Measurements from ENCODE around the gene TMEM154.
"Not testable (repeated sequence)": the region's sequence is repeated elsewhere in the genome, so short reads cannot be mapped to it uniquely, and the experiment has no call there.

TMEM154 gene

DNA sequence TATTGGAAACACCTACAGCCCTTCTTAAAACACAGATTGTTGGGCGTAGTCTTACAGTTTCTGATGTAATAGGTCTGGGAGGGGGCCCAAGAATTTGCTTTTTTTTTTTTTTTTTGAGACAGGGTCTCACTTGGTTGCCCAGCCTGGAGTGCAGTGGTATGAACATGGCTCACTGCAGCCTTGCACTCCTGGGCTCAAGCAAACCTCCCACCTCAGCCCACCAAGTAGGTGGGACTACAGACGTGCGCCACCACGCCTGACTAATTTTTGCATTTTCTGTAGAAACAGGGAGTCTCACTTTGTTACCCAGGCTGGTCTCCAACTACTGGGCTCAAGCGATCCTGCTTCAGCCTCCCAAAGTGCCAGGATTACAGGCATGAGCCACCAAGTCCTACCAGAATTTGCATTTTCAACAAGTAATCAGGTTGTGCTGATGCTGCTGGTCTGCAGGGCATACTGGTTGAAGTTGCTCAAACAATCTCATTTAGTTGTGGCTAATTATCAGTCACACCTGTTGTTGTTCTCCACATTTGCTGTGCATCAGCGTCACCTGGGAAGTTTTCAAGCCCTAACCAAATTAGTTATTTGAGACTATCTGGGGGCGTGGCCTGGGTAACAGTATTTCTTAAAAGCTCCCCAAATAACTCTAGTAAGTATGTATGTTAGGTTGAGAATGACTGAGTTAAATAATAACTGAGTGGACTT, 14.0 kb downstream of the TMEM154 start:
- no peak for DNase-seq (ENCODE audit: low spot score)

DNA sequence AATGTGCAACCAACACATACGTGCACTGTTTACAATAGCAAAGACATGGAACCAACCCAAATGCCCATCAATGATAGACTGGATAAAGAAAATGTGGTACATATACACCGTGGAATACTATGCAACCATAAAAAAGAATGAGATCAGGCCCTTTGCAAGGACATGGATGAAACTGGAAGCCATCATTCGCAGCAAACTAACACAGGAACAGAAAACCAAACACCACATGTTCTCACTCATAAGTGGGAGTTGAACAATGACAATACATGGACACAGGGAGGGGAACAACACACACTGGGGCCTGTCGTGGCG, 15.8 kb downstream of the TMEM154 start:
- not testable (repeated sequence) for DNase-seq (ENCODE audit: low spot score)

DNA sequence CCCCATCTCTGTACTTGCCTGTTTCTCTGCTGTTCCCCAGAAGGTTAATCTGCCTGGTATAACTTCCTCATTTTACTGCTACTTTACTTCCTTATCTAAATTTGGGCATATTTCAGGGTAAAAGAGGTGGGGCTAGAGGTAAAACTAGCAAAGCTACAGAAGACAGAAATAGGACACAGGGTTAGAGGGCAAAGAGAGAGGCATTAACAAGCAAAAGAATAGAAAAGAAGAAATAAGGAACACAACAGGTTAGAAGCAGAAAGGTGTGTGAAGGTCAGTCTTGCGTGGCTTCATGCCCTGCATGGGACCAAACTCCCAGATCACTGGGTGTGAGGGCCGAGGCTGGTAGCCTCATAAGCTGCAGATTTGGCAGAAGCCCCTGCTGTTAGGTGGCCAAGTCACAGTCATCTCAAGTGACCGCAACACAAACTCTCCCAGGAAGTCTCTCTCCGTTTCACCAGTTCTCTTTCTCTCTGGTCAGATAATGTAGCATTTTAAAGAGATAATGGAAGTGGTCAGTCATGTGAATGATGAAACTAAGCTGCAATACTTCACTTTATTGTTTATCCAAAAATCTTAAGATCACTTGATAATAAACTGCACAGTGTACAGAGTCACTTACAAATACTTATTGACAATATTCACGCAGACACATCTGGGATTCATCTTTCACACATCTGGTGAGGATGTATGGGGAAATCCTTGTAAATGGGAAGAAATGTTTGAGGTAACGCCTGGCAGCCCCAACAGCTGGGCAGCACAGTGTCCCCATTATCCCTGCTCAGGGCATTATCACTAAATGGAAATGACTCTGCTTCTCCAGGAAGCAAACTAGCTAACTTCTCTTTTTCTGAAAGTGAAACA, 16.4 kb downstream of the TMEM154 start:
- no peak for DNase-seq (ENCODE audit: low spot score)

DNA sequence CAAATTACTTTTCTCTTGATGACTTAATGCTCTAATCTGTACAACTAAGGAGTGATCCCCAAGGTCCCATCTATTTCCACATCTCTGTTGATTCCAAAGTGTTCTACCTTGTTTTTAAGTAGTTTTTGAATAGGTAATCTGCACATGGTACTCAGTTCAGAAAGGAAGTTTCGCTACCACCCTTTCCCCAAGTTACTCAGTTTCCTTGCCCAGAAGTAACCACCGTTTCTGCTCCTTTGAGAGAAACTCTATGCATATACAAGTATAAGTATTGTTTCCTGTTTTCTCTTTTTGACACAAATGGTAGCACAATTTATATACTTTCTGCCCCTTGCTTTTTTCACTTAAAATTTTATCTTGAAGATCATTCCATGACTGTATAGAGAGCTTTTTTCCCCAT, 18.1 kb downstream of the TMEM154 start:
- no peak for DNase-seq (ENCODE audit: low spot score)

DNA sequence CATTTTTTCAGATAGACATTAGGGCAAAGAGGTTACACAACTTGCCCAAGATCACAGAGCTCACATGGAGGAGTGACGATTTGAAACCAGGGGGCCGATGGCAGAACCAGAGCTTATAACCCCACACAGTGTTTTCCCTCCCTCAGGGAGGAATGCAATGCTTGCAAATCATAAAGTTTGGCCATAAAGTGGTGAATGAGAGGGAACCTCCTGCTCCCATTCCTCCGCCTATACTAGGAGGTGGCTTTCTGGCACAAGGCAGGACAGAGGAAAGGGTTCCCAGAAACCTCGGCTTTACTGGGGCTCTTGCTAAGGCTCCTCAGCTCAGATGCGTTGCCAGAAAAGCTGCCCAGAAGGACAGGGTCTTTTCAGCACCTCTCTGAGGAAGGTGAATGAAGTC, 19.3 kb downstream of the TMEM154 start:
- DNase-seq (ENCODE audit: low spot score) = no peak

DNA sequence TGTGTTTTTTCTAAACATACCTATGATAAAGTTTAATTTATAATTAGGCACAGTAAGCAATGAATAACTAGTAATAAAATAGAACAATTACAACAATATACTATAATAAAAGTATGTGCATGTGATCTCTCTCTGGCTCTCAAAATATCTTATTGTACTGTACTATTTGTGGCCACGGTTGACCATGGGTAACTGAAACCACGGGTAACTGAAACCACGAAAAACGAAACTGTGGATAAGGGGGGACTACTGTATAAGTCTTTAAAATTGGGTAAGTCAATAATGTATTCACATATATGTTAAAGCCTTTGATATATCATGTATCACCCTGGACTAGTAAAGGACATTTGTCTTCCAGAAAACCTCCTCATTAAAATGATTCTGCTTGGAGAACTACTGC, 20.0 kb downstream of the TMEM154 start:
- DNase-seq (ENCODE audit: low spot score) = no peak

DNA sequence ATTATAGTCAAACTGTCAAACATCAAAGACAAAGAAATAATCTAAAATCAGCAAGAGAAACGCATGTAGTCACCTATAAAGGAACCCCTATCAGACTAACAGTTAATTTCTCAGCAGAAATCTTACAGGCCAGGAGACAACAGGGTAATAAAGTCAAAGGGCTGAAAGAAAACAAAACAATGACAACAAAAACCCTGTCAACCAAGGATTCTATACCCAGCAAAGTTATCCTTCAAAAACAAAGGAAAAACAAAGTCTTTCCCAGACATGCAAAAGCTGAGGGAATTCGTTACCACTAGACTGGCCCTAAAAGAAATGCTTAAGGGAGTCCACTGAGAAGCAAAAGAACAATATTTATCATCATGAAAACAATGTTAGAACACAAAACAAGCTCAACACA, 22.1 kb downstream of the TMEM154 start:
- no peak for DNase-seq (ENCODE audit: low spot score)

DNA sequence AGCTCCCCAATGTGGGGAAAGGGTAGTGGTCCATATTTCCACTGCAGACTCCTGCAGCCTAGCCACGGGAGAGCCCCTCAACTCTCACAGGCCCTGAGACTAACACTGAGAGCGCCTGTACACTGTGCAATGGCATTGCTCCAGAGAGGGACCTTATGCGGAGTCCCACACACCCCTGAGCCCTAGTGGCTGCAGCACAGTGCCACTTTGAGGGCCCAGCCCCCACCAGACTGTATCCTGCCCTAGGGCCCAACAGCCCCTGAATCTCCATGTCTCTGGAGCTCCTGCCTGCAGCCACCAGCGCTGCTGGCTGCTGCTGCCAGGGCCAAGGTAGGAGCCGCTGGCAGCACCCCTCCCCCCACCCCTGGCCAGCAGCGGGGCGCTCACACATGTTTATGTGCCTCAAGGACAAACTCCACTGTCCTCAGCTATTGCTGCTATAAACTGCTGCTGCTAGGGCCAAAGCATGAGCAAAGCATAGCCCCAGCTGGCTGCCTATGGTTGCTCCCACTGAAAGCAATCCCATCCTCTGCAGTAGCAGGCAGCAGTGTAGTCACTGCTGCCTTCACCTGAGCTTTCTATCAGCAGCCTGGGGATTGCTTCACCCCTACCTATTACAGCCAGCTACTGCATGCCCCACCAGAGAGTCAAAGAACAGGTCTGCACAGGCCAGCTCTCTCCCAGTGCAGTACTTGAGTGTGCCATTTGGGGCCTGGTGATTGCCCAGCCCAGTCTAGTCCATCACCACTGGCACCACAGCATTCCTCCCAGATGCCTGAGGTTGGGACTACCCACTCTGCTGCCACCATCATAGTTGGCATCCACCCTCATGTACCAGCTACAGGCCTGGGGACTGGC, 24.3 kb downstream of the TMEM154 start:
- no peak for DNase-seq (ENCODE audit: low spot score)

DNA sequence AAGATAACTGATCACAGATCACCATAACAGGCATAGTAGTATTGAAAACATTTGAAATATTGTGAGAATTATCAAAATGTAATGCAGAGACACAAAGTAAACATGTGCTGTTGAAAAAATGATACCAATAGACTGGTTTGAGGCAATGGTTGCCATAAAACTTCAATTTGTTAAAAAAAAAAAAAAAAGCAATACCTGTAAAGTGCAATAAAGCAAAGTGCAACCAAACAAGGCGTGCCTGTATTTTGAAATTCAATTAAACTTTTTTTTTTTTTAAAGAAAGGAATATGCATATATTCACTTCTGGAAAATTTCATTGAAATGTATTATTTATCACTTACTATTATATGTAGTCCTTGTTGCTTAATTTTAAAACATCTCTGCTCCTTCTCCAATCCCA, 27.7 kb downstream of the TMEM154 start:
- no peak for DNase-seq (ENCODE audit: low spot score)

DNA sequence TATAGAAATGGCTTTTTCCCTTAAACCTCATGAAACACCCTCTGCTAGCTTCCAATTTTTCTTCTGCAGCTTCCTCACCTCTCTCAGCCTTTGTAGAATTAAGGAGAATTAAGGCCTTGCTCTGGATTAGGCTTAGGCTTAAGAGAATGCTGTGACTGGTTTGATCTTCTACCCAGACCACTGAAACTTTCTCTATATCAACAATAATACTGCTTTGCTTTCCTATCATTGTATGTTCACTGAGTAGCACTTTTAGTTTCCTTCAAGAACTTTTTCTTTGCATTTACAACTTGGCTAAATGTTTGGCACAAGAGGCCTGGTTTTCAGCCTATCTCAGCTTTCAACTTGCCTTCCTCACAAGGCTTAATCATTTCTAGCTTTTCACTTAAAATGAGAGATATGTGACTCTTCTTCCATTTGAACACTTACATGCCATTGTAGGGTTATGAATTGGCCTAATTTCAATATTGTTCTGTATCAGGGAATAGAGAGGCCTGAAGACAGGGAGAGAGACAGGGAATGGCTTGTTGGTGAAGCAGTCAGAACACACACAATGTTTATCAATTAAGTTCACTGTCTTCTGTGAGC, 28.2 kb downstream of the TMEM154 start:
- DNase-seq (ENCODE audit: low spot score) = no peak

DNA sequence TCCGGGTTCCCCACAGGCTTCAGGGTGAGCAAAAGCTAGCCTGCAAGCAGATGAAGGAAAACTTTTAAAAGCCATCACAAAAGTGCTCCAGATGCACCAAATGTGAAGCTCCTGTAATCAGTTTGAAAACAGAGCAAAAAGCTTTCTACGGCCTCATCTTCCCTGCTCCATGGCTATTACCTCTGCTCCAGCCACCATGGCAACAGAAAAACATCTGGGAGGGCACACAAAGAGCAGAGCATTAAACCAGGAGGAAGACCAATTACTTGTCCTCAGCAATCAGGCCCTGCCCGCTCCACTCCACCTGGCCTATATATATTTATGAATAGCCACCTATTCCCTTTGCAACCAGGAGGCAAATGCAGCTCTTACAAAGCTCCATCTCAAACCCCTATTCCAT, 33.6 kb downstream of the TMEM154 start:
- DNase-seq (ENCODE audit: low spot score) = no peak

DNA sequence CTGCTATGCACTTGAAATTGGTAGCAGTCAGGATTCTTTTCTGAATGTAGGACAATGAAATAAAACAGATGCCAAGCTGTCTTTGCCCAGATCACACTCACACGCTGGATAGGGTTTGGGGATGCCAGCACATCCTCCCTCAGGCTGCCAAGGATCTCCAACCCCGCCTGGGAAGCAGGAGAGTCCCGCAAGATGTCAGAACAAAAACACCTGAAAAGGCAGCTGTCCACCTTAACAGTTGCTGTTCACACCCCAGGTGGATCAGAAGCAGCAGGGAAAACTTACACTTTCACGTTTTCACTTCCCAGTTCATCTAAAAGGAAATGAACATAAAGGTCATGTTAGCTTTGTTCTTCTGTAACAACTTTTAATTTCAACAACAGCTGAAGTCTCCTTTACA, 35.7 kb downstream of the TMEM154 start:
- DNase-seq (ENCODE audit: low spot score) = no peak

DNA sequence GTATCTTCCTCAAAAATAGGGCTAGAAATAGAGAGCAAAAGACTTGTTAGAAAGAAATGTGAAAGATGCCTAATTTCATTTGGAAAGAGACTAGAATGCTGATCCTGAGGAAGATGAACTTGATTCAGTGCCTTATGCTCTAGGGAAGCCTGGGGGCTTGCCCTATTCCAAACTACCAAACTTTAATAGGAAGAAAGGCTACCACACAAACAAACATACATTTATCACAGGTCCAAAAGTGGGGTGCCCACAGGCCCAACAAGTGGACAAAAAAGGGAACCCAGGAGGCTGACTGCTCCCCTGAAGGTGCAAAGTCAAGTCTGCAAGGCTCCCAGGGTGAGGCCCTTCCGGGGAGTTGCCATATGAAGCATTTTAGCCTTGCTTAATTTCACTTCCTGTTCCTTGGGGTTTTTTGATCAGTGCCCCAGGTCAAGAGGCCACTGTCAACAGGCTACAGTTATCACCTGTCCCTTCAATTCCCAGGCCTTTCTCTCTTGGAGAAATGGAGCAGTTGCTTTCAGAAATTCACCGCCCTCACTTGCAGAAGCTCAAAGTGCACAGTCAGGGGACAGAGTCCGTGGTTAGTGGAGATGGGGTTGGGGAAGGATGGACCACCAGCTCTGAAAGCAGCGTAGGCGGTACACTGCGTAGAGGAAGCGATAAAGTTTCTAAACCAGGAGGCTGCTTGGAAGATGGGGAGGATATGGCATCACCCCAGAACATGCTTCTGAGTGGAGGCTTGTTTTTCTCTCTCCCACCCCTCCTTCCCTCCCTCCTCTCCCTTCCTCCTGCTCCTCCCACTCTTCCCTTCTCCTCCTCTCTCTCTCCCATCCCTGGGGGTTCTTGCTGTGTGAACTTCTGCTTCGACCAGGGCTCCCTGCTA, 36.4 kb downstream of the TMEM154 start:
- DNase-seq (ENCODE audit: low spot score) = no peak

DNA sequence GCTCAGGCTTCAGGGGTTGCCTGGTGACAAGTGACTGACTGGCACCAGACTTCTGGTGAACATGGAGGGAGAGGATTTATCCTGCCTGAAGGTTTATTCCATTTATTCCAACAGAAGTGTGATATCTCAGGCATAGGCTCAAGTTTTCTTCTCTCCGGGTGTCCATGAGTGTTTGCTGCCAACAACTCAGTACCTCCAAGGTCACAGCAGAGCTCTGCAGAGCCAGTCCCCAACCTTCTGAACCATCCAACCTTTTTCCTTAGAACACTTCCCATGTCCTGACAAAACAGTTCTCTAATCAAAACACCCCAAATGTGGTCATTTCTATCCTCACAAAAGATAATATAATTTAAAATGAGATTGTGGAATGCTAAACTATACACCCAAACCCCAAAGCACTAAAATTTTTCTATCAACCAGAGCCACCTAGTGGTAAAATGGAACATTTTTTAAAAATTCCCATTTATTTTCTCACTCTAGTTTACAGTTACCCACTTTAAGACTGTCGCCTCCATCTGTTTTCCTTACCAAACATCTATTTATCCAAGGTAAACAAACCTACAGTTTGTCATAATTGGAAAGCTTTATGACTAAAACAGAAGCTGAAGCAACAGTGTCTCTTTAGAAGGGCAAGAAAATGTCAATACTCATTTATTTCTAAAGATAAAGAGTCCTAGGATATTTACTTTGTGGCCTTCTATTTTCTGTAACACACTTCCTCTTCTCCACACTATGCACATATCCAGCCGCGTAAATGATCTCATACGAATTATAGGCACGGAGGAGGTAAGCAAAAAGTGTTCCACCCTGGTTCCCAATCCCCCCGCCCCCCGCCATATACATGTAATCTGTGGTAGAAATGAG, 39.5 kb downstream of the TMEM154 start:
- peak; percentile 60 for DNase-seq (ENCODE audit: low spot score)

DNA sequence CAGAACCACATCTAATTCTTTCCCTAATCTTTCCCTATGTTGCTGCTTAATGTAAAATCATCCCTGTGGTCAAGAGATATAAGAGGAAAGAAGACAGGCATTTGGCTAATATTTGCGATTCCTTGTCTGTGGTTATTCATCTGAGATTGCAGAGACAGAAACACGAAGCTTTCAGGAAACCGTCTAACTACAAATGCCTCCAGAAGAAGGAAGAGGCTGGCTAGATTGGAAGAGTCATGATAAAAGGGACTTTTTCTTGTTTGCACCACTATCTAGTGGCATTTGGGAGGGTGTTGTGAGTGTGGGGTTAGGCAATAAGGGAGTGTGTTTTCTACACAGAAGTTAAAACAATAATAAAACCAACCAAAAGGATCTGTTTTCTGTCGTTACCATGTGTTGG, 43.9 kb downstream of the TMEM154 start:
- no peak for DNase-seq (ENCODE audit: low spot score)

DNA sequence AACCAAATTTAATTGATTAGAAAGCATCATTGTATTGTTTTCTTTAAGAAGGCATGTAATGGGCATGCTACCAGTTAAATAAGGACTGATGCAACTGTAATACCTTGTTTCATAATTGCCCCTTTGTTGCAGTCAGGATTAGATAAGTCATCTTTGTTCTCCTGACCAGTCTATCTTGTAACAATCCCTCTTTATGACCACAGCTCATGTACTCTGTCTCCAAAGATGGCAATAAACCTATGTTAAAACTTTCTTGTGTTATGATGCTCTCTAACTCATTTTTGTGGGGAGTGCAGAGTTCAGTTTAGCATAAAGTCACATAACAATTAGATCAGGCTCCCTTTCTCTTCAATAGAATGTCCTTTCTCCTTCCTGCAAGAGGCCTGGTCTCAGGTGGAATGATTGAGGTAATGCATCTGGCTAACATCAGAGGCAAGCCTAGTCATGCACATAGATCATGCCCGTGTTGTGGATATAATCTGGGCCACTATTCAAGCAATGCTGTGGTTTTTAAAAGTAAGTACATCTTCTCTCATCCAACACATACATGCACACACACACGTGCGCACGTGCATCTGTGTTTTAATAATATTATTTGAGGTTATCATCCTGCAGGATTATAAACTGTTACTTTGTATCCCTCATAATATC, 45.6 kb downstream of the TMEM154 start:
- no peak for DNase-seq (ENCODE audit: low spot score)

DNA sequence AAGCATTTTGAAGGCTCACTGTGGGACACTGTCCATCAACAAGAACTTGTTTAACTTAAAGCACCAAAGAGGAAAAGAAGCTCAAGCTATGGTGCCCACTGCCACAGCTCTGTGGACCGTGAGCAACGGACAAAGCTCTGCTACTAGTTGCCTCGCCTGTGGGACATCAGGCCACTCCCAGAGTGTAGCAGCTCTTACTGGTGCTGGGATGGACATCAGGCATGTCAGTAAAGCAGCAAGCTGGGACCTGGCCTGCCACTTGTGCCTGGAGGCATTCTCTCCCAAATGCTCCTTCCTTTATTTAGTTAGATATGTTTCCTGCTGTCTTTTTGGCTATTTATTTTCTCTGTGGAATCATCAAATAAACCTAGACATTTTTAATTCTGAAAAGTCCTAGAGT, 46.7 kb downstream of the TMEM154 start:
- DNase-seq (ENCODE audit: low spot score) = no peak

DNA sequence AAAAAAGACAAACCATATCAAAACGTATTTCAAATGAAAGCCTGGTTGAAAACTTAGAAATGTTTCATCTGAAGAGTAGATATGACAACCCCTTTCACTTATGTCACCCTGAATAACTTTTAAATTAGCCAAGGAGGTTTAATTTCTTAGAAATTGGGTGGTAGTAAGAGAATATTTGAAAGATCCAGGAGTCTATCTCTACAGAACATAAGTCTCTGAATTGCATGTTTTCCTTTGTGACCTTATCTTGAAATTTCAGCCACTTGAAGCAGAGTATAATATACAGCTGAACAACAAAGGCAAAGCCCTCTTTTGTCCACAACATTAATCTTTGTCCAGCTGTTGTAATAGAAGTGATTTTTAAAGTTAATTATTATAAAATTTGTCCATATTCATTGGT, 49.5 kb downstream of the TMEM154 start:
- DNase-seq (ENCODE audit: low spot score) = no peak

DNA sequence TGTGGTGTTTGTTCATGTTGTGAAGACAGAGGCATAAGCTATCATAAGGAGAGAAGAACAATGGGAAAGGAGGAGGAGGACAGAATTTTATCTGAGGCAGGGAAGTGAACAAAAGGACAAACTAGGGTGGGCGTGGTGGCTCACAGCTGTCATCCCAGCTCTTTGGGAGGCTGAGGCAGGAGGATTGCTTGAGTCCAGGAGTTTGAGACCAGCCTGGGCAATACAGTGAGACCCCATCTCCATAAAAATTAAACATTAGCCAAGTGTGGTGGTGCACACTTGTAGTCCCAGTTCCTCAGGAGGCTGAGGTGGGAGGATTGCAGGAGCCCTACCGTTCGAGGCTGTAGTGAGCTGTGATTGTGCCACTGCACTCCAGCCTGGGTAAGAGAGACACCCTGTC, 49.9 kb downstream of the TMEM154 start:
- no peak for DNase-seq (ENCODE audit: low spot score)

DNA sequence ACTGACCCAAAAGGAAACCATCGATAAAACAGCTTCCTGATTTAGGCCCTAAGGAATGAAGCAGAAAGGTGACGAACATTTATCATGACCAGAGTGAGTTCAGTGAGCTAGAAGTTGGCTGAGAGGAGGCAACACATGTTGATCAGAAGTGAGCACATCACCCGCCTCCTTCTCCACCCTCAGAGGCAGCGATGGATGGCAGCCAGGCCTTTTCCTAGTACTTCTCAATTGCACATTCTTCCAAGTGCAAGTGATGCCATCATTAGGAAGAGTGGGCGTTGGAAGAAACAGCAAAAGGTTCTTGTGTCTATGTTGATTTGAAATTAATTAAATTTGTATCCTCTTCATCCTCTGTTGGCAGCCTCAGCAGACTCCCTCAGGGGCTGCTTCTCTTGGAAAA, 51.7 kb downstream of the TMEM154 start:
- DNase-seq (ENCODE audit: low spot score) = peak; percentile 80
